Coronary artery (tissue), 2 donors: ENCODE results near the gene INPP5B.

Experiments used
- DNase-seq: peaks from one replicate; pipeline ENCODE4 v3.0.0-alpha.2; 2017; ENCODE audit warnings: low spot score
- H3K27ac ChIP-seq, 2 donors: fragments of 200-600 bp; sonication (generic); one replicate each; pipeline ENCODE4 v1.5.1; 2016 to 2019
- H3K4me3 ChIP-seq: fragments of 200-600 bp; sonication (generic); 2 replicates; pipeline ENCODE4 v1.5.1; 2016; ENCODE audit warnings: mild to moderate bottlenecking, moderate library complexity
- TF ChIP-seq, protein P1 (sequence below): fragments of 200-600 bp; sonication (generic); IDR thresholded peaks from one replicate; pipeline ENCODE4 v1.5.1; 2019; ENCODE audit warnings: antibody characterized with exemption

Gene INPP5B

GRCh38 chr1:37846647-37847339, 100.1 kb downstream of the INPP5B start:
- H3K27ac ChIP-seq: no peak overlapping the region

GRCh38 chr1:37845786-37846185, 101.1 kb downstream of the INPP5B start:
- Histone ChIP-seq H3K4me3 (no peak overlapping the region), H3K27ac (no peak overlapping the region)
- TF ChIP-seq, protein P1, sequence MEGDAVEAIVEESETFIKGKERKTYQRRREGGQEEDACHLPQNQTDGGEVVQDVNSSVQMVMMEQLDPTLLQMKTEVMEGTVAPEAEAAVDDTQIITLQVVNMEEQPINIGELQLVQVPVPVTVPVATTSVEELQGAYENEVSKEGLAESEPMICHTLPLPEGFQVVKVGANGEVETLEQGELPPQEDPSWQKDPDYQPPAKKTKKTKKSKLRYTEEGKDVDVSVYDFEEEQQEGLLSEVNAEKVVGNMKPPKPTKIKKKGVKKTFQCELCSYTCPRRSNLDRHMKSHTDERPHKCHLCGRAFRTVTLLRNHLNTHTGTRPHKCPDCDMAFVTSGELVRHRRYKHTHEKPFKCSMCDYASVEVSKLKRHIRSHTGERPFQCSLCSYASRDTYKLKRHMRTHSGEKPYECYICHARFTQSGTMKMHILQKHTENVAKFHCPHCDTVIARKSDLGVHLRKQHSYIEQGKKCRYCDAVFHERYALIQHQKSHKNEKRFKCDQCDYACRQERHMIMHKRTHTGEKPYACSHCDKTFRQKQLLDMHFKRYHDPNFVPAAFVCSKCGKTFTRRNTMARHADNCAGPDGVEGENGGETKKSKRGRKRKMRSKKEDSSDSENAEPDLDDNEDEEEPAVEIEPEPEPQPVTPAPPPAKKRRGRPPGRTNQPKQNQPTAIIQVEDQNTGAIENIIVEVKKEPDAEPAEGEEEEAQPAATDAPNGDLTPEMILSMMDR: no peak
- DNase-seq: no peak

More at GRCh38 chr1:37846647-37847339, 100.1 kb downstream of the INPP5B start:
- H3K4me3 ChIP-seq: no peak overlapping the region
- TF ChIP-seq, protein P1: no peak
- no peak for DNase-seq

DNA sequence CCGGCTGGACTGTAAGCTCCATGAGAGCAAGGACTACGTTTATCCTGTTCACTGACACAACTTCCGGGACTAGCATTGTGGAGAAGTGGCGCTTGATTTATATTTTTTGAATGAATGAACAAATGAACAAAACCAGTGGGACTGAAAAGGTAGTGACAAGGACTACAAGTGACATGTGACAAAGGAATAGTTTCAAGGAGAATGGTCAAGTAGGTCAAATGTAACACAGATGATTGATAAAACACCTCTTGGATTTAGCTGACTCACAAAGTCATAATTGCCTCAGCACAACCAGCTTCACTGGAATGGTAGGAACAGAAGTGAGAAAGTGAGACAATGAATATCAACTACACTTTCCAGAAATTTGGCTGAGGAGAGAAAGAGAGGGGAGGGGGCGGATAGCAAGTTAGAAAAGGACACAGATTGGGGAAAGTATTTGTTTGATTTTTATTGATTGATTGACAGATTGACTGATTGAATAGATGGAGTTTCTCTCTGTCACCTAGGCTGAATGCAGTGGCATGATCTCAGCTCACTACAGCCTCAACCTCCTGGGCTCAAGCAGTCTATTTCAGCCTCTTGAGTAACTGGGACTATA, 101.7 kb downstream of the INPP5B start:
- no peak for DNase-seq
- Histone ChIP-seq H3K27ac (no peak overlapping the region), H3K4me3 (no peak overlapping the region)
- TF ChIP-seq, protein P1: no peak

- no peak for DNase-seq
- no peak overlapping the region for H3K27ac ChIP-seq
- no peak overlapping the region for H3K4me3 ChIP-seq
- TF ChIP-seq, protein P1: no peak
These were observed 102.3 kb downstream of the INPP5B start for GRCh38 chr1:37844536-37844935.

DNA sequence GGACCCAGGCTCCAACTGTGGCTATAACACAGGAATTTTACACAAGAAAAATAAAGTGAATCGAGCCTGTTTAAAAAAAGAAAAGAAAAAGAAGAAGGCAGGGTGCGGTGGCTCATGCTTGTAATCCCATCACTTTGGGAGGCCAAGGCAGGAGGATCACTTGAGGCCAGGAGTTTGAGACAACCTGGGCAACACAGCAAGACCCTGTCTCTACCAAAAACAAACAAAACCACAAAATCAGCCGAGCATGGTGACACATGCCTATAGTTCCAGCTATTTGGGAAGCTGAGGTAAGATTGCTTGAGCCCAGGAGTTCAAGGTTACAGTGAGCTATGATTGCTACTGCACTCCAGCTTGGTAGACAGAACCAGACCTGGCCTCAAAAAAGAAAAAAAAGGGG, 105.2 kb downstream of the INPP5B start:
- TF ChIP-seq, protein P1: no peak
- H3K27ac ChIP-seq: no peak overlapping the region
- no peak overlapping the region for H3K4me3 ChIP-seq
- no peak for DNase-seq

DNA sequence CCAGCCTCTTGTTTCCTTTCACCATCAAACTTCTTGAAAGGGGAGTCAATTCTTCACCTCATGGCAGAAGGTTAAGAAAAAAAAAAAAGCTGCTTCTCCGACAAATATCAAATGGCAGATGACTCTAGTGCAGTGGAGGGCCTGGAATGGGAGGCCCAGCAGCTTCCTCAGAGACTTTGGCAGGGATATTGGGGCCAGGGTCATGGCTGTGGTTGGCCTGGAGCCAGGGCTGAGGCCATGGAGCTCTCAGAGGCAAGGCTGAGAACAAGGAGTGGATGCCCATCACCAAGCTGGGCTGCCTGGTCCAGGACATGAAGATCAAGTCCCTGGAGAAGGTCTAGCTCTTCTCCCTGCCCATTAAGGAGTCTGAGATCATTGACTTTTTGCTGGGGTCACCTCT, 106.1 kb downstream of the INPP5B start:
- Histone ChIP-seq H3K4me3 (no peak overlapping the region), H3K27ac (no peak overlapping the region)
- TF ChIP-seq, protein P1: no peak
- no peak for DNase-seq

- TF ChIP-seq, protein P1: no peak
- DNase-seq: no peak
- H3K27ac ChIP-seq: no peak overlapping the region
- H3K4me3 ChIP-seq: no peak overlapping the region
These were observed 107.2 kb downstream of the INPP5B start for GRCh38 chr1:37839676-37840075.
